Activated CD8-positive, alpha-beta memory T cell treated with anti-CD3 and anti-CD28 coated beads, Interleukin-2, amount 50 U/mL, for 24 hours (primary cell): Measurements from ENCODE around the gene PERCC1.

Experiments used
- DNase-seq: peaks from one replicate; pipeline ENCODE4 v3.0.0-alpha.2; 2020; ENCODE audit errors: extremely low read depth

PERCC1 gene

GRCh38 chr16:1430759-1431496, at the start of gene PERCC1:
PERCC1 (plus strand) TSS chr16:1431078; CDS start chr16:1432594, 1,516 bp downstream.
- DNase-seq, result no peak

GRCh38 chr16:1381612-1382406, 49.1 kb upstream of the PERCC1 start:
- no peak for DNase-seq

- no peak for DNase-seq
These were observed 47.3 kb upstream of the PERCC1 start for GRCh38 chr16:1383556-1383955.

GRCh38 chr16:1385232-1385631, 45.6 kb upstream of the PERCC1 start:
- no peak for DNase-seq

- DNase-seq, result no peak
These were observed 43.5 kb upstream of the PERCC1 start for GRCh38 chr16:1387331-1387730.

- no peak for DNase-seq
These were observed 41.1 kb upstream of the PERCC1 start for GRCh38 chr16:1389762-1390161.

- DNase-seq, result no peak
These were observed 40.6 kb upstream of the PERCC1 start for GRCh38 chr16:1390239-1390779.

- DNase-seq, result no peak
These were observed 38.1 kb upstream of the PERCC1 start for GRCh38 chr16:1392826-1393225.

- DNase-seq, result no peak
These were observed 37.2 kb upstream of the PERCC1 start for GRCh38 chr16:1393613-1394176.

GRCh38 chr16:1394367-1394951, 36.4 kb upstream of the PERCC1 start:
- DNase-seq, result no peak

GRCh38 chr16:1395444-1396031, 35.3 kb upstream of the PERCC1 start:
- DNase-seq, result no peak

- DNase-seq, result no peak
These were observed 33.1 kb upstream of the PERCC1 start for GRCh38 chr16:1397779-1398178.

- DNase-seq, result no peak
These were observed 32.5 kb upstream of the PERCC1 start for GRCh38 chr16:1398351-1398750.

- no peak for DNase-seq
These were observed 31.9 kb upstream of the PERCC1 start for GRCh38 chr16:1398826-1399581.

- no peak for DNase-seq
These were observed 29.7 kb upstream of the PERCC1 start for GRCh38 chr16:1401061-1401757.

GRCh38 chr16:1401758-1402154, 29.1 kb upstream of the PERCC1 start:
- no peak for DNase-seq

- DNase-seq, result no peak
These were observed 27.8 kb upstream of the PERCC1 start for GRCh38 chr16:1403036-1403435.

GRCh38 chr16:1403733-1404132, 27.1 kb upstream of the PERCC1 start:
- DNase-seq, result no peak

- no peak for DNase-seq
These were observed 23.1 kb upstream of the PERCC1 start for GRCh38 chr16:1407753-1408152.

- DNase-seq, result peak; percentile 87
These were observed 22.6 kb upstream of the PERCC1 start for GRCh38 chr16:1408171-1408837.
